ENCODE data around the gene MTG2.
A peak's percentile ranks its signal among the peaks of the same experiment; 100 is the strongest.

DNA sequence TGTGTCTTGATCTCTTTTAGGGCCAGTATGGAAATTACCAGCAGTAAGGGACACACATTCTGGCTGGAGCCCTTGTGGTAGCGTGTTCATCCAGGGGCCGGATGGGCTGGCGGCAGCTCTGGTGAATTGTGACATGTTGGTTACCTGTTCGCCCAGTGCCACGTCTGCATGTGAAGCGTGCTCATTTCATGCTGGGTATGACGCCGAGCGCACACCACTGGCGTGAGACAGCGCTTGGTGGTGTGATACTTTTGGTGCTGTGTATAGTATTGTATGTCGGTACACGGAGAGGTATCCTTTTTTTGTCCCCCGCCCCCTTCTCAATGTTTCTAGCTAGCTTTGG, 3.7 kb upstream of the MTG2 start:
- TF ChIP-seq, protein P1, sequence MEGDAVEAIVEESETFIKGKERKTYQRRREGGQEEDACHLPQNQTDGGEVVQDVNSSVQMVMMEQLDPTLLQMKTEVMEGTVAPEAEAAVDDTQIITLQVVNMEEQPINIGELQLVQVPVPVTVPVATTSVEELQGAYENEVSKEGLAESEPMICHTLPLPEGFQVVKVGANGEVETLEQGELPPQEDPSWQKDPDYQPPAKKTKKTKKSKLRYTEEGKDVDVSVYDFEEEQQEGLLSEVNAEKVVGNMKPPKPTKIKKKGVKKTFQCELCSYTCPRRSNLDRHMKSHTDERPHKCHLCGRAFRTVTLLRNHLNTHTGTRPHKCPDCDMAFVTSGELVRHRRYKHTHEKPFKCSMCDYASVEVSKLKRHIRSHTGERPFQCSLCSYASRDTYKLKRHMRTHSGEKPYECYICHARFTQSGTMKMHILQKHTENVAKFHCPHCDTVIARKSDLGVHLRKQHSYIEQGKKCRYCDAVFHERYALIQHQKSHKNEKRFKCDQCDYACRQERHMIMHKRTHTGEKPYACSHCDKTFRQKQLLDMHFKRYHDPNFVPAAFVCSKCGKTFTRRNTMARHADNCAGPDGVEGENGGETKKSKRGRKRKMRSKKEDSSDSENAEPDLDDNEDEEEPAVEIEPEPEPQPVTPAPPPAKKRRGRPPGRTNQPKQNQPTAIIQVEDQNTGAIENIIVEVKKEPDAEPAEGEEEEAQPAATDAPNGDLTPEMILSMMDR (IDR thresholded peaks at IDR 0.05; ENCODE audit: low read depth, low read length, missing input control): no peak
- TF ChIP-seq, protein P2, sequence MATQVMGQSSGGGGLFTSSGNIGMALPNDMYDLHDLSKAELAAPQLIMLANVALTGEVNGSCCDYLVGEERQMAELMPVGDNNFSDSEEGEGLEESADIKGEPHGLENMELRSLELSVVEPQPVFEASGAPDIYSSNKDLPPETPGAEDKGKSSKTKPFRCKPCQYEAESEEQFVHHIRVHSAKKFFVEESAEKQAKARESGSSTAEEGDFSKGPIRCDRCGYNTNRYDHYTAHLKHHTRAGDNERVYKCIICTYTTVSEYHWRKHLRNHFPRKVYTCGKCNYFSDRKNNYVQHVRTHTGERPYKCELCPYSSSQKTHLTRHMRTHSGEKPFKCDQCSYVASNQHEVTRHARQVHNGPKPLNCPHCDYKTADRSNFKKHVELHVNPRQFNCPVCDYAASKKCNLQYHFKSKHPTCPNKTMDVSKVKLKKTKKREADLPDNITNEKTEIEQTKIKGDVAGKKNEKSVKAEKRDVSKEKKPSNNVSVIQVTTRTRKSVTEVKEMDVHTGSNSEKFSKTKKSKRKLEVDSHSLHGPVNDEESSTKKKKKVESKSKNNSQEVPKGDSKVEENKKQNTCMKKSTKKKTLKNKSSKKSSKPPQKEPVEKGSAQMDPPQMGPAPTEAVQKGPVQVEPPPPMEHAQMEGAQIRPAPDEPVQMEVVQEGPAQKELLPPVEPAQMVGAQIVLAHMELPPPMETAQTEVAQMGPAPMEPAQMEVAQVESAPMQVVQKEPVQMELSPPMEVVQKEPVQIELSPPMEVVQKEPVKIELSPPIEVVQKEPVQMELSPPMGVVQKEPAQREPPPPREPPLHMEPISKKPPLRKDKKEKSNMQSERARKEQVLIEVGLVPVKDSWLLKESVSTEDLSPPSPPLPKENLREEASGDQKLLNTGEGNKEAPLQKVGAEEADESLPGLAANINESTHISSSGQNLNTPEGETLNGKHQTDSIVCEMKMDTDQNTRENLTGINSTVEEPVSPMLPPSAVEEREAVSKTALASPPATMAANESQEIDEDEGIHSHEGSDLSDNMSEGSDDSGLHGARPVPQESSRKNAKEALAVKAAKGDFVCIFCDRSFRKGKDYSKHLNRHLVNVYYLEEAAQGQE (IDR thresholded peaks at IDR 0.05): peak; percentile 16
- TF ChIP-seq YY1 (IDR thresholded peaks at IDR 0.05): no peak
- TF ChIP-seq RAD21 (IDR thresholded peaks at IDR 0.05): no peak
- no peak for TF ChIP-seq JUND (IDR thresholded peaks at IDR 0.05)
- TF ChIP-seq, protein P3, sequence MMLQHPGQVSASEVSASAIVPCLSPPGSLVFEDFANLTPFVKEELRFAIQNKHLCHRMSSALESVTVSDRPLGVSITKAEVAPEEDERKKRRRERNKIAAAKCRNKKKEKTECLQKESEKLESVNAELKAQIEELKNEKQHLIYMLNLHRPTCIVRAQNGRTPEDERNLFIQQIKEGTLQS (IDR thresholded peaks at IDR 0.05): no peak
- TF ChIP-seq GABPA (IDR thresholded peaks at IDR 0.05 in 1 of 2, conservative IDR thresholded peaks at IDR 0.05 in 1 of 2): no peak
- no peak for TF ChIP-seq EGR1 (IDR thresholded peaks at IDR 0.05; ENCODE audit: low read depth in 2 of 2)
- peak; percentile 65 for TF ChIP-seq TAF1 (conservative IDR thresholded peaks at IDR 0.05)
- no peak for TF ChIP-seq HNF4G (IDR thresholded peaks at IDR 0.05)
- no peak for TF ChIP-seq HNF4A (conservative IDR thresholded peaks at IDR 0.05)
- TF ChIP-seq, protein P4, sequence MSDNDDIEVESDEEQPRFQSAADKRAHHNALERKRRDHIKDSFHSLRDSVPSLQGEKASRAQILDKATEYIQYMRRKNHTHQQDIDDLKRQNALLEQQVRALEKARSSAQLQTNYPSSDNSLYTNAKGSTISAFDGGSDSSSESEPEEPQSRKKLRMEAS (IDR thresholded peaks at IDR 0.05): peak; percentile 10
- no peak for TF ChIP-seq SP1 (IDR thresholded peaks at IDR 0.05)
- TF ChIP-seq, protein P5, sequence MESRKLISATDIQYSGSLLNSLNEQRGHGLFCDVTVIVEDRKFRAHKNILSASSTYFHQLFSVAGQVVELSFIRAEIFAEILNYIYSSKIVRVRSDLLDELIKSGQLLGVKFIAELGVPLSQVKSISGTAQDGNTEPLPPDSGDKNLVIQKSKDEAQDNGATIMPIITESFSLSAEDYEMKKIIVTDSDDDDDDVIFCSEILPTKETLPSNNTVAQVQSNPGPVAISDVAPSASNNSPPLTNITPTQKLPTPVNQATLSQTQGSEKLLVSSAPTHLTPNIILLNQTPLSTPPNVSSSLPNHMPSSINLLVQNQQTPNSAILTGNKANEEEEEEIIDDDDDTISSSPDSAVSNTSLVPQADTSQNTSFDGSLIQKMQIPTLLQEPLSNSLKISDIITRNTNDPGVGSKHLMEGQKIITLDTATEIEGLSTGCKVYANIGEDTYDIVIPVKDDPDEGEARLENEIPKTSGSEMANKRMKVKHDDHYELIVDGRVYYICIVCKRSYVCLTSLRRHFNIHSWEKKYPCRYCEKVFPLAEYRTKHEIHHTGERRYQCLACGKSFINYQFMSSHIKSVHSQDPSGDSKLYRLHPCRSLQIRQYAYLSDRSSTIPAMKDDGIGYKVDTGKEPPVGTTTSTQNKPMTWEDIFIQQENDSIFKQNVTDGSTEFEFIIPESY (IDR thresholded peaks at IDR 0.05): no peak

Data from liver (tissue), 3 donors.